Fibroblast of pulmonary artery (primary cell): ENCODE data around the gene USP26.
"Not testable (repeated sequence)": the region's sequence is repeated elsewhere in the genome, so short reads cannot be mapped to it uniquely, and the experiment has no call there.

ENCODE experiments used
- DNase-seq: peaks from one replicate; pipeline ENCODE4 v3.0.0-alpha.2; 2010; ENCODE audit warnings: low read depth
- H3K4me3 ChIP-seq: replicated peaks from 2 replicates; pipeline ENCODE4 v1.5.1; 2011; ENCODE audit warnings: low read depth, mild to moderate bottlenecking, control low read depth, low read length, moderate library complexity
- CTCF ChIP-seq: IDR thresholded peaks from 2 replicates; pipeline ENCODE4 v1.5.1; 2011; ENCODE audit warnings: mild to moderate bottlenecking, control low read depth, low read length, inconsistent platforms; ENCODE audit errors: missing control alignments

Gene USP26

DNA sequence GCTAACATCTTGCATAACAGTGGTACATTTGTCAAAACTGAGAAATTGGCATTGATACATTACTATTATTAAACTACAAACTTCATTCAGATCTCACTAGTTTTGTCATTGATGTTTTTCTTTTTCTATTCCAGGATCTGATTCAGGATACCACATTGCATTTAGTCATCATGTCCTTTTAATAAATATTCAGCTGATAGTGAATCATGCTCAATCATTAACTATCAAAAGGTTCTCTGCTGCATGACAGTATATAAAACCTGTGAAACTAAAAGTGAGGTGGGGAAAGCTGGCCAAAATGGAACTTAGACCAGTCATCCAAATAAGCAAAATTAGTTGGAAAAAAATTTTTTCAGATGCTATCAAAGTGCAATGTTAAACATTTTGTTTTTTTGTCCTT is 110.4 kb downstream of the USP26 start:
- DNase-seq: no peak
- TF ChIP-seq CTCF: no peak

DNA sequence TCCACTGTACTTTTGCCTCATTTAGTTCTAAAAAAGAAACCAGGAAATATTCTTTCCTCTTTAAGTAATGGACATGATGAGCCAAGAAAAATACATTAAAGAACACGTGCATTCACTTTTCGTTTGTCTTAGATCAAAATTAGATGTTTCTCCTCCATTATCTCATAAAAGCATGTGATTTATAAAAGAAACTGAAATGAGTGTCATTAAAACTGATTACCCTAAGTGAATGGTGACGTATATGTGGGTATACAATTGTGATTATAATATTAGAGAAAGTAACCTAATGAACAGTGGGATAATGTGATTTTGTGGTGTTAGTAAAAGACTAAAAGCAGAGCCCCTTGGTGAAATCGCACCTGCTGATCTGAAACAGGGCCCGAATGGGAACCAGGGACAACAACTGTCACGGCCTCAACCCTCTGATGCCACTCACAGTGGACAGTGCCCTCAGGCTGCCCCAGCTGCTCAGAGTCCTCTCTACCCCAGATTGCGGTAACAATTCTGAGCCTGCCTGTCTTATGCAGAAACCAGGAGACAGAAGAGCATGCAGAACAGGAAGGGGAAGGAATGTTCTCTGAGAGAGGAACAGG is 112.8 kb downstream of the USP26 start:
- no peak for TF ChIP-seq CTCF
- no peak for DNase-seq
- H3K4me3 ChIP-seq: no peak overlapping the region

More for the DNA sequence above, 110.4 kb downstream of the USP26 start:
- H3K4me3 ChIP-seq: no peak overlapping the region

GRCh38 chrX:132983496-132983895 is 113.4 kb downstream of the USP26 start:
- H3K4me3 ChIP-seq: no peak overlapping the region
- DNase-seq: no peak
- no peak for TF ChIP-seq CTCF

DNA sequence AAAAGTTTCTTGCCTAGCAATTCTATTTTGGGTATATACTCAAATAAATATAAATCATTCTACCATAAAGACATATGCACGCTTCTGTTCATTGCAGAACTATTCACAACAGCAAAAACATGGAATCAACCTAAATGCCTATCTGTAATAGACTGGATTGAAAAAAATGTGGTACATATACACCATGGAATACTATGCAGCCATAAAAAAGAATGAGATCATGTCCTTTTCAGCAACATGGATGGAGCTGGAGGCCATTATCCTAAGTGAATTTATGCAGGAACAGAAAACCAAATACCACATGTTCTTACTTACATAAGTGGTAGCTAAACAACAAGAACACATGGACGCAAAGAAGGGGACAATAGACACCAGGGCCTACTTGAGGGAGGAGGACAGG is 116.9 kb downstream of the USP26 start:
- not testable (repeated sequence) for DNase-seq

More for the DNA sequence above, 116.9 kb downstream of the USP26 start:
- H3K4me3 ChIP-seq: not testable (repeated sequence)
